ENCODE measurements around the gene QKI. TPM values are rescaled to one million over a fixed set of nuclear protein-coding genes. Genes with fewer than 3 reads are reported as not detected.
"Not testable (repeated sequence)": the region's sequence is repeated elsewhere in the genome, so short reads cannot be mapped to it uniquely, and the experiment has no call there.

The QKI gene
- total RNA-seq, 1 donor from 2014 or later, result 204 TPM

DNA sequence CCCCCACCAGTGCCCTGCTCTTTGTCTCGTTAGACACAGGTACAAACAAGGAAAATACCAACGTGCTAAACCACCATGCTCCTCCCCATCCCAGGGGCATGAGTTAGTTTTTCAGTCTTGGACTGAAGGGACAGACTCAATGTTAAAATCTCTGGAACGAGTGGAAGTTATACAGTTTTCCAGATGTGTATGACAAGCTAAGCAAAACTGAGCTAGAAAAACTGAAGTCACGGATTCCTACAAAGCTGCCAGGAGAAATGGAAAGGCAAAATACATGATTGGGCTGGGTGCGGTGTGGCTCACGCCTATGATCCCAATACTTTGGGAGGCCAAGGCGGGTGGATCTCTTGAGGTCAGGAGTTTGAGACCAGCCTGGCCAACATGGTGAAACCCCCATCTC lies 34.3 kb upstream of the QKI start:
- H3K4me1 Mint-ChIP-seq (ENCODE audit: low read depth, unreplicated experiment), result peaks cover 3% of the 10 kb centered on the region
- Histone ChIP-seq H3K79me2 (ENCODE audit: insufficient read depth, low read length) (no peaks in the 10 kb centered on the region), H3K4me2 (ENCODE audit: low read length) (no peak overlapping the region), H3K36me3 (ENCODE audit: insufficient read depth, low read length) (no peaks in the 10 kb centered on the region), H3K27ac (ENCODE audit: low read depth, low read length) (no peak overlapping the region), H3K9ac (ENCODE audit: low read length) (no peak overlapping the region), H3K4me3 (ENCODE audit: insufficient read depth, low read depth, low read length) (no peak overlapping the region), H3K4me1 (ENCODE audit: insufficient read depth, low read length) (no peaks in the 10 kb centered on the region), H3K9me3 (ENCODE audit: insufficient read depth, low read depth, low read length) (peaks cover 3% of the 10 kb centered on the region), H2AFZ (ENCODE audit: low read depth, low read length) (no peak overlapping the region), H4K20me1 (ENCODE audit: insufficient read depth, low read length) (no peaks in the 10 kb centered on the region), H3K27me3 (ENCODE audit: insufficient read depth, low read length) (no peaks in the 10 kb centered on the region)
- H3K27ac Mint-ChIP-seq (ENCODE audit: unreplicated experiment), result no peak overlapping the region
- peaks cover 7% of the 10 kb centered on the region for H3K27me3 Mint-ChIP-seq (ENCODE audit: low read depth, unreplicated experiment)
- no peaks in the 10 kb centered on the region for H3K36me3 Mint-ChIP-seq (ENCODE audit: low read depth, unreplicated experiment)
- no peak for TF ChIP-seq EZH2 (IDR thresholded peaks at IDR 0.05; ENCODE audit: insufficient read depth, low read length)
- no peak for TF ChIP-seq CTCF (IDR thresholded peaks at IDR 0.05; ENCODE audit: insufficient read depth, low read depth, low read length)
- no peak for FAIRE-seq
- no peak overlapping the region for H3K4me3 Mint-ChIP-seq (ENCODE audit: unreplicated experiment)
- H3K9me3 Mint-ChIP-seq (ENCODE audit: unreplicated experiment), result no peaks in the 10 kb centered on the region
- DNase-seq (ENCODE audit: low read depth), result no peak

- Histone ChIP-seq H3K79me2 (ENCODE audit: insufficient read depth, low read length) (no peaks in the 10 kb centered on the region), H3K4me2 (ENCODE audit: low read length) (no peak overlapping the region), H4K20me1 (ENCODE audit: insufficient read depth, low read length) (no peaks in the 10 kb centered on the region), H3K36me3 (ENCODE audit: insufficient read depth, low read length) (no peaks in the 10 kb centered on the region), H3K9me3 (ENCODE audit: insufficient read depth, low read depth, low read length) (peaks cover 3% of the 10 kb centered on the region), H3K4me3 (ENCODE audit: insufficient read depth, low read depth, low read length) (no peak overlapping the region), H3K9ac (ENCODE audit: low read length) (no peak overlapping the region), H3K4me1 (ENCODE audit: insufficient read depth, low read length) (no peaks in the 10 kb centered on the region), H3K27ac (ENCODE audit: low read depth, low read length) (no peak overlapping the region), H3K27me3 (ENCODE audit: insufficient read depth, low read length) (no peaks in the 10 kb centered on the region), H2AFZ (ENCODE audit: low read depth, low read length) (no peak overlapping the region)
- H3K27me3 Mint-ChIP-seq (ENCODE audit: low read depth, unreplicated experiment), result peaks cover 7% of the 10 kb centered on the region
- peaks cover 3% of the 10 kb centered on the region for H3K4me1 Mint-ChIP-seq (ENCODE audit: low read depth, unreplicated experiment)
- TF ChIP-seq EZH2 (IDR thresholded peaks at IDR 0.05; ENCODE audit: insufficient read depth, low read length) (no peak), CTCF (IDR thresholded peaks at IDR 0.05; ENCODE audit: insufficient read depth, low read depth, low read length) (no peak)
- no peak overlapping the region for H3K4me3 Mint-ChIP-seq (ENCODE audit: unreplicated experiment)
- no peaks in the 10 kb centered on the region for H3K36me3 Mint-ChIP-seq (ENCODE audit: low read depth, unreplicated experiment)
- FAIRE-seq, result no peak
- DNase-seq (ENCODE audit: low read depth), result no peak
- H3K27ac Mint-ChIP-seq (ENCODE audit: unreplicated experiment), result no peak overlapping the region
- H3K9me3 Mint-ChIP-seq (ENCODE audit: unreplicated experiment), result no peaks in the 10 kb centered on the region
These were observed 33.3 kb upstream of the QKI start for GRCh38 chr6:163381118-163381756.

GRCh38 chr6:163383396-163383795 lies 31.1 kb upstream of the QKI start:
- H3K27me3 ChIP-seq (ENCODE audit: insufficient read depth, low read length); FAIRE-seq; H3K36me3 ChIP-seq (ENCODE audit: insufficient read depth, low read length); H3K36me3 Mint-ChIP-seq (ENCODE audit: low read depth, unreplicated experiment); H3K27me3 Mint-ChIP-seq (ENCODE audit: low read depth, unreplicated experiment); H3K9ac ChIP-seq (ENCODE audit: low read length); H3K79me2 ChIP-seq (ENCODE audit: insufficient read depth, low read length); H3K9me3 Mint-ChIP-seq (ENCODE audit: unreplicated experiment); H3K4me1 ChIP-seq (ENCODE audit: insufficient read depth, low read length); H3K27ac ChIP-seq (ENCODE audit: low read depth, low read length); H2AFZ ChIP-seq (ENCODE audit: low read depth, low read length); H4K20me1 ChIP-seq (ENCODE audit: insufficient read depth, low read length); H3K27ac Mint-ChIP-seq (ENCODE audit: unreplicated experiment); DNase-seq (ENCODE audit: low read depth); H3K4me1 Mint-ChIP-seq (ENCODE audit: low read depth, unreplicated experiment); H3K4me3 ChIP-seq (ENCODE audit: insufficient read depth, low read depth, low read length); H3K4me2 ChIP-seq (ENCODE audit: low read length); H3K9me3 ChIP-seq (ENCODE audit: insufficient read depth, low read depth, low read length); H3K4me3 Mint-ChIP-seq (ENCODE audit: unreplicated experiment): not testable (repeated sequence)
